CD4-positive, alpha-beta memory T cell (primary cell): Measurements from ENCODE around the gene AVEN. TPM values are rescaled to one million over a fixed set of nuclear protein-coding genes. Genes with fewer than 3 reads are reported as not detected.

Experiments used
- CTCF ChIA-PET: fragments of 350-600 bp; sonication (Branson Sonifier 250); formaldehyde crosslinking; loops from one replicate; lab custom pipeline; 2021; ENCODE audit warnings: inconsistent platforms; ENCODE audit not compliant: partially characterized antibody; lab: Charles Lee
- POLR2A ChIA-PET: fragments of 350-600 bp; sonication (Branson Sonifier 250); formaldehyde crosslinking; loops from one replicate; lab custom pipeline; 2021; ENCODE audit not compliant: partially characterized antibody; lab: Charles Lee
- DNase-seq, 5 donors: peaks; one replicate each; pipeline versions ENCODE4 v3.0.0 to v3.0.0-alpha.2; 2020 to 2022; ENCODE audit warnings: mixed read lengths in 1 of 5
- H3K27ac ChIP-seq: one replicate; pipeline ENCODE4 v1.7.0; 2013; ENCODE audit warnings: low read depth, low read length
- H3K27me3 ChIP-seq: 2 replicates; pipeline ENCODE4 v1.7.0; 2013; ENCODE audit warnings: mild to moderate bottlenecking, low read length, moderate library complexity; ENCODE audit not compliant: insufficient read depth
- H3K36me3 ChIP-seq: 2 replicates; pipeline ENCODE4 v1.7.0; 2013; ENCODE audit warnings: mild to moderate bottlenecking, low read length, moderate library complexity; ENCODE audit not compliant: insufficient read depth
- H3K4me1 ChIP-seq: 2 replicates; pipeline ENCODE4 v1.7.0; 2013; ENCODE audit warnings: mild to moderate bottlenecking, low read length, moderate library complexity; ENCODE audit not compliant: insufficient read depth
- H3K4me3 ChIP-seq, 2 donors: one replicate each; pipeline ENCODE4 v1.7.0; 2013; ENCODE audit warnings: low read length in 2 of 2, mild to moderate bottlenecking in 1 of 2
- H3K9me3 ChIP-seq, 2 donors: one replicate each; pipeline ENCODE4 v1.7.0; 2013; ENCODE audit warnings: low read length in 2 of 2, control low read depth in 1 of 2; ENCODE audit not compliant: control insufficient read depth in 1 of 2
- H3K27ac Mint-ChIP-seq, 7 donors: one replicate each; pipeline ENCODE4 v1.8.0; 2020 to 2021; ENCODE audit warnings: mixed read lengths in 7 of 7, mild to moderate bottlenecking in 6 of 7, inconsistent platforms in 3 of 7, moderate library complexity in 3 of 7
- H3K27me3 Mint-ChIP-seq, 2 donors: one replicate each; pipeline ENCODE4 v1.8.0; 2020 to 2021; ENCODE audit warnings: mixed read lengths in 2 of 2
- H3K36me3 Mint-ChIP-seq, 2 donors: one replicate each; pipeline ENCODE4 v1.8.0; 2020 to 2021; ENCODE audit warnings: mixed read lengths in 2 of 2, inconsistent platforms in 1 of 2, mild to moderate bottlenecking in 1 of 2
- H3K4me1 Mint-ChIP-seq, 4 donors: one replicate each; pipeline ENCODE4 v1.8.0; 2020 to 2021; ENCODE audit warnings: mixed read lengths in 4 of 4, mild to moderate bottlenecking in 1 of 4
- H3K4me3 Mint-ChIP-seq, 8 donors: one replicate each; pipeline ENCODE4 v1.8.0; 2020 to 2021; ENCODE audit warnings: mixed read lengths in 8 of 8, mild to moderate bottlenecking in 7 of 8, moderate library complexity in 6 of 8, inconsistent platforms in 3 of 8
- H3K9me3 Mint-ChIP-seq, 8 donors: one replicate each; pipeline ENCODE4 v1.8.0; 2020 to 2021; ENCODE audit warnings: mixed read lengths in 8 of 8, mild to moderate bottlenecking in 5 of 8, inconsistent platforms in 3 of 8, moderate library complexity in 1 of 8
- intact Hi-C: fragments of 100-400 bp; cut with micrococcal nuclease; formaldehyde crosslinking; loops from one replicate; pipeline ENCODE4 v1.15.1; 2023
- polyA plus RNA-seq, 2 donors: library from polyadenylated mRNA; unstranded; fragments of 300-500 nt; fragmentation: Illumina TruSeq; gene quantifications; one replicate each; pipeline ENCODE4 v1.2.3, GENCODE V29; 2021
- total RNA-seq, 2 experiments: library from RNA; stranded (reverse); gene quantifications; one replicate each; pipeline ENCODE4 v1.2.3, GENCODE V29; 2021

The AVEN gene
- total and polyA plus RNA-seq, 4 experiments from 2014 or later = 7.1 to 12.6 (median 9.9) TPM

- Mint-ChIP-seq H3K4me3 (no peak overlapping the region), H3K27me3 (no peaks in the 10 kb centered on the region), H3K36me3 (peaks cover 0 to 8% of the 10 kb centered on the region in 2 donors), H3K4me1 (peaks cover 0 to 2% (median 0%) of the 10 kb centered on the region in 4 donors), H3K27ac (no peak overlapping the region), H3K9me3 (no peaks in the 10 kb centered on the region)
- Histone ChIP-seq H3K27me3 (no peaks in the 10 kb centered on the region), H3K9me3 (no peaks in the 10 kb centered on the region), H3K4me1 (no peaks in the 10 kb centered on the region), H3K36me3 (no peaks in the 10 kb centered on the region), H3K4me3 (no peak overlapping the region), H3K27ac (no peak overlapping the region)
- intact Hi-C loops = no loop called here
- DNase-seq = no peak
- CTCF ChIA-PET = no interaction called here
- POLR2A ChIA-PET = no interaction called here
Observed at GRCh38 chr15:33971811-33972210, 67.2 kb downstream of the AVEN start.

- Mint-ChIP-seq H3K4me1 (peaks cover 0 to 2% (median 0%) of the 10 kb centered on the region in 4 donors), H3K4me3 (no peak overlapping the region), H3K36me3 (no peaks in the 10 kb centered on the region), H3K9me3 (no peaks in the 10 kb centered on the region), H3K27me3 (no peaks in the 10 kb centered on the region), H3K27ac (no peak overlapping the region)
- no peak for DNase-seq
- intact Hi-C loops = no loop called here
- ChIA-PET POLR2A (no interaction called here), CTCF (interaction anchor here (1.7 kb wide), 1 partner anchor 24 kb away, joined by 4 read pairs; no protein-coding TSS in a partner anchor)
- H3K27me3 ChIP-seq = no peaks in the 10 kb centered on the region
- no peaks in the 10 kb centered on the region for H3K9me3 ChIP-seq
- no peak overlapping the region for H3K27ac ChIP-seq
- no peak overlapping the region for H3K4me3 ChIP-seq
- H3K4me1 ChIP-seq = no peaks in the 10 kb centered on the region
- no peaks in the 10 kb centered on the region for H3K36me3 ChIP-seq
Observed at GRCh38 chr15:33968821-33969220, 70.2 kb downstream of the AVEN start.

DNA sequence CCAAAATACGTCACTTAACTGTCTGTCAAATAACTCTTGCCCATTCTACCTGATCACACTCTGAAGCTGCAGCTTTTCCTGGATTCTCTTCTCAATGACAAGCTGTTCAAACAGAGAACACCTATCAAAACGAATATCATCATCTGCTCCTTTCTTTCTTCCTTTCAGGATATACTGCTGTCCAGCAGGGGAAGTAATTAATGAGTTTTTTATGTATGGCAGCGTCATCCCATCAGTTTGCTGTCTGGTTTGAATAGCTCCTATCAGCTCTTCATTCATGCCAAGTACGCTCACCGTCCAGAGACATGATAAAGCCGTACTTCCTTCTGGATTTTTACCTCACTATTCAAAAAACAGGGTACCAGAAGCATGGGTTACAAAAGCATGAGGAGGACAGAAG lies 70.8 kb downstream of the AVEN start, which contains the start of gene CHRM5:
Gene CHRM5 (plus strand): TSS at position 274 of the 400 bp plus-strand sequence. CDS start 94,221 bp downstream, outside the sequence.
- no peak within 1 kb of the TSS for H3K27ac ChIP-seq
- H3K27ac Mint-ChIP-seq = no peak within 1 kb of the TSS
- H3K4me3 Mint-ChIP-seq = no peak within 1 kb of the TSS
- H3K27me3 Mint-ChIP-seq = no peaks in the 10 kb centered on the region
- H3K27me3 ChIP-seq = no peaks in the 10 kb centered on the region
- no peaks in the 10 kb centered on the region for H3K9me3 Mint-ChIP-seq
- no peak for DNase-seq
- no peak within 1 kb of the TSS for H3K4me3 ChIP-seq
- POLR2A ChIA-PET = no interaction called here
- H3K4me1 Mint-ChIP-seq = peaks cover 0 to 2% (median 0%) of the 10 kb centered on the region in 4 donors
- intact Hi-C loops = no loop called here
- CTCF ChIA-PET = interaction anchor here (1.7 kb wide), 1 partner anchor 25 kb away, joined by 4 read pairs; no protein-coding TSS in a partner anchor
- no peaks in the 10 kb centered on the region for H3K36me3 ChIP-seq
- H3K36me3 Mint-ChIP-seq = no peaks in the 10 kb centered on the region
- H3K4me1 ChIP-seq = no peaks in the 10 kb centered on the region
- H3K9me3 ChIP-seq = no peaks in the 10 kb centered on the region

DNA sequence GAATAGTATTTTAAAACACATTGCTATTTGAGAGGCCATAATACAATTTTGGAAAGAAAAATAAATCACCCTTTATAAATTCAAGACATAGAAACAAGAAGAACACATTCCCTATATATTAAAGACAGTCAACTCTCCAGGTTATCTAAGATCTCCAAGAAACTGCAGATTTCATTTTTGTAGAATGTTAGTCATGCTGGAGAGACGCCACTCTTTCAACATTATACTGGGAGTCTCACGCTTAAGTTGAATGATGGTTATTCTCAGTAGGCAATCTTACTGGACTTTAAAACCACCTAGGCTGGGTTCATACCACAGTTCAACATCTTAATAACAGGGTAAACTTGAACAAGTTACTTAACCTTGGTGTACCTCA lies 74.4 kb downstream of the AVEN start:
- Histone ChIP-seq H3K27ac (no peak overlapping the region), H3K36me3 (no peaks in the 10 kb centered on the region), H3K27me3 (no peaks in the 10 kb centered on the region), H3K4me3 (no peak overlapping the region), H3K4me1 (no peaks in the 10 kb centered on the region), H3K9me3 (no peaks in the 10 kb centered on the region)
- Mint-ChIP-seq H3K4me1 (peaks cover 0 to 3% (median 0%) of the 10 kb centered on the region in 4 donors), H3K9me3 (no peaks in the 10 kb centered on the region), H3K36me3 (no peaks in the 10 kb centered on the region), H3K4me3 (no peak overlapping the region), H3K27ac (no peak overlapping the region), H3K27me3 (peaks cover 0 to 2% of the 10 kb centered on the region in 2 donors)
- CTCF ChIA-PET = no interaction called here
- POLR2A ChIA-PET = no interaction called here
- intact Hi-C loops = no loop called here
- no peak for DNase-seq

- H3K27ac ChIP-seq = no peak overlapping the region
- no peaks in the 10 kb centered on the region for H3K4me1 ChIP-seq
- no peaks in the 10 kb centered on the region for H3K27me3 ChIP-seq
- H3K4me3 ChIP-seq = no peak overlapping the region
- no peaks in the 10 kb centered on the region for H3K9me3 ChIP-seq
- ChIA-PET CTCF (no interaction called here), POLR2A (no interaction called here)
- H3K4me1 Mint-ChIP-seq = peaks cover 0 to 3% (median 0%) of the 10 kb centered on the region in 4 donors
- intact Hi-C loops = no loop called here
- H3K9me3 Mint-ChIP-seq = no peaks in the 10 kb centered on the region
- H3K36me3 Mint-ChIP-seq = no peaks in the 10 kb centered on the region
- H3K27me3 Mint-ChIP-seq = peaks cover 0 to 2% of the 10 kb centered on the region in 2 donors
- H3K4me3 Mint-ChIP-seq = no peak overlapping the region
- H3K27ac Mint-ChIP-seq = no peak overlapping the region
- H3K36me3 ChIP-seq = no peaks in the 10 kb centered on the region
- no peak for DNase-seq
Observed at GRCh38 chr15:33963831-33964664, 75.0 kb downstream of the AVEN start.

DNA sequence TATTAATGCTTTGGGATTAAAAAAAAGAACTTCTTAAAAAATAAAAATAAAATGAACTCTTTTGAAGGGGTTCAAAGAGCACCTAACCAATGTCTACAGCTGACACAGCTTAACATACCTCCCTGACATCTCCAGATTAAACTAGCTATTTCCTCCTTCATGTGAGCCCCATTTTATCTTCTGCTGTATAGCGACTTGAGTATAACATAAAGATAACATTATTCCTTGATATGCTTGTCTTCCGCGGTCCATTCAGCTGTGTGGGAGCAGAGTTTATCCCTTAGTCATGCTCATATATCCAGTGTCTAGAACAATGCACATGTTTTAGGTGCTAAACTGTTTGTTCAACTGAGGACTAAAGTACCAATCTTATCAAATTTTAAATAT lies 78.5 kb downstream of the AVEN start:
- no peaks in the 10 kb centered on the region for H3K4me1 ChIP-seq
- intact Hi-C loops = no loop called here
- H3K36me3 Mint-ChIP-seq = no peaks in the 10 kb centered on the region
- peaks cover 0 to 1% (median 0%) of the 10 kb centered on the region in 4 donors for H3K4me1 Mint-ChIP-seq
- no peaks in the 10 kb centered on the region for H3K9me3 ChIP-seq
- no peak for DNase-seq
- H3K36me3 ChIP-seq = no peaks in the 10 kb centered on the region
- no peak overlapping the region for H3K27ac ChIP-seq
- CTCF ChIA-PET = no interaction called here
- POLR2A ChIA-PET = no interaction called here
- peaks cover 0 to 4% (median 0%) of the 10 kb centered on the region in 8 donors for H3K9me3 Mint-ChIP-seq
- H3K4me3 ChIP-seq = no peak overlapping the region
- H3K4me3 Mint-ChIP-seq = no peak overlapping the region
- no peaks in the 10 kb centered on the region for H3K27me3 ChIP-seq
- no peak overlapping the region for H3K27ac Mint-ChIP-seq
- peaks cover 0 to 2% of the 10 kb centered on the region in 2 donors for H3K27me3 Mint-ChIP-seq

- intact Hi-C loops = no loop called here
- POLR2A ChIA-PET = no interaction called here
- Histone ChIP-seq H3K36me3 (no peaks in the 10 kb centered on the region), H3K27me3 (no peaks in the 10 kb centered on the region), H3K27ac (no peak overlapping the region), H3K9me3 (no peaks in the 10 kb centered on the region), H3K4me3 (no peak overlapping the region), H3K4me1 (no peaks in the 10 kb centered on the region)
- Mint-ChIP-seq H3K36me3 (no peaks in the 10 kb centered on the region), H3K27me3 (peaks cover 0 to 2% of the 10 kb centered on the region in 2 donors), H3K9me3 (peaks cover 0 to 4% (median 0%) of the 10 kb centered on the region in 8 donors), H3K27ac (no peak overlapping the region), H3K4me3 (no peak overlapping the region), H3K4me1 (peaks cover 0 to 1% (median 0%) of the 10 kb centered on the region in 4 donors)
- DNase-seq = no peak
- CTCF ChIA-PET = no interaction called here
Observed at GRCh38 chr15:33959844-33960548, 79.0 kb downstream of the AVEN start.
